HG03457 (cell line): ENCODE data around the gene AQP12B.

Experiments
- ATAC-seq: cut with Tn5 transposase; IDR thresholded peaks from one replicate; pipeline ENCODE4 v1.9.1; 2021; ENCODE audit warnings: moderate number of reproducible peaks; ENCODE audit not compliant: unreplicated experiment

Gene AQP12B

GRCh38 chr2:240718896-240719490 is 36.3 kb upstream of the AQP12B start:
- no peak for ATAC-seq

GRCh38 chr2:240717681-240718581 is 35.2 kb upstream of the AQP12B start:
- ATAC-seq, result no peak

GRCh38 chr2:240717181-240717641 is 34.5 kb upstream of the AQP12B start:
- no peak for ATAC-seq

- ATAC-seq, result no peak
Observed at GRCh38 chr2:240716130-240716798, 33.6 kb upstream of the AQP12B start.

- ATAC-seq, result no peak
Observed at GRCh38 chr2:240714747-240715725, 32.4 kb upstream of the AQP12B start.

- no peak for ATAC-seq
Observed at GRCh38 chr2:240713928-240714746, 31.5 kb upstream of the AQP12B start.

GRCh38 chr2:240713071-240713927 is 30.6 kb upstream of the AQP12B start:
- ATAC-seq, result no peak

- no peak for ATAC-seq
Observed at GRCh38 chr2:240712121-240712520, 29.4 kb upstream of the AQP12B start.

- no peak for ATAC-seq
Observed at GRCh38 chr2:240711701-240712100, 29.0 kb upstream of the AQP12B start.

- ATAC-seq, result no peak
Observed at GRCh38 chr2:240711296-240711695, 28.6 kb upstream of the AQP12B start.

GRCh38 chr2:240708457-240708856 is 25.8 kb upstream of the AQP12B start:
- no peak for ATAC-seq

GRCh38 chr2:240707821-240708220 is 25.1 kb upstream of the AQP12B start:
- no peak for ATAC-seq

GRCh38 chr2:240707043-240707756 is 24.5 kb upstream of the AQP12B start:
- ATAC-seq, result no peak

- ATAC-seq, result no peak
Observed at GRCh38 chr2:240705204-240705791, 22.6 kb upstream of the AQP12B start.

- ATAC-seq, result no peak
Observed at GRCh38 chr2:240704651-240705050, 22.0 kb upstream of the AQP12B start.

- no peak for ATAC-seq
Observed at GRCh38 chr2:240703417-240704341, 21.0 kb upstream of the AQP12B start.

- no peak for ATAC-seq
Observed at GRCh38 chr2:240702640-240703011, 19.9 kb upstream of the AQP12B start.
